ENCODE results near the gene KATNAL2.

The KATNAL2 gene

DNA sequence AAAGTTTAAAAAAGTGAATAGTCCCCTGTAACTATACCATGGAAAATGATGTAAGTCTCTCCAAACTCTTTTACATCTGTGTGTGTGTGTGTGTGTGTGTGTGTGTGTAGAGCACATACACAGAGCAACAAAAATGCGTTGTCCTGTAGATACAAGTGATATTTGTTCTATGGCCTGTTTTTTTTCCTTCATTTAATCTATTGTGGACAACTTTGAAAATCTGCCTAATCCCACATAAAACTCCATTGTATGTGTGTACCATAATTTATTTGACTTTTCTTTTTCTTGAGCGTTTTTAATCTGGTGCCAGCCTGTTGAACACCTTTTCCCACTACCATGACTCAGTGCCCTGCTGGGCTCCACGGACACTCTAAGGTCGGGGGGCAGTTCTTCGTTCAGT, 170.3 kb downstream of the KATNAL2 start:
- DNase-seq = no peak

DNA sequence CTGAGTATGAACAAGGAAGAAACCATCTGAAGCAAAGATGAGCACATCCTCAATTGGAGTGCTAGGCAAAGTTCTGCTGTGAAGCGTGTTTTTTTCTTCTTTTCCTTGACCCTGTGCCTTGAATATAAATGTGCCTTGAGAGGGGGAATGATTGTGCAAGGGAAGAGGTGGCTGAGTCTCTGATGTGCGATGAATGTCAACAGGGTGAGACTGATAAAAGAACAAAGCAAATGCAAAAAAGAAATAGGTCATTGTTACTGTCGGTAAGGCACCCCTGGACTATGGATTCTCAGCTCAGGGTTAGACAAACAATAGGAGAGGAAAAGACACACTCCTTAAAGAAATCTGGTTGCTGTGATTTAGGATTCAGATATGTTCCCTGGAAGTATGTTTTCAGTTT, 178.4 kb downstream of the KATNAL2 start:
- in situ Hi-C loops (cut with MboI; ENCODE audit: low pct_unique_long_range_greater_than_20kb, low sequenced_read_pairs) = no loop called here

More for the DNA sequence above, 170.3 kb downstream of the KATNAL2 start:
- in situ Hi-C loops (cut with MboI; ENCODE audit: low pct_unique_long_range_greater_than_20kb, low sequenced_read_pairs) = no loop called here

GRCh38 chr18:47100212-47100831, 182.9 kb downstream of the KATNAL2 start:
- in situ Hi-C loops (cut with MboI; ENCODE audit: low pct_unique_long_range_greater_than_20kb, low sequenced_read_pairs) = no loop called here
- peak; percentile 63 for DNase-seq

More for the DNA sequence above, 178.4 kb downstream of the KATNAL2 start:
- no peak for DNase-seq

DNA sequence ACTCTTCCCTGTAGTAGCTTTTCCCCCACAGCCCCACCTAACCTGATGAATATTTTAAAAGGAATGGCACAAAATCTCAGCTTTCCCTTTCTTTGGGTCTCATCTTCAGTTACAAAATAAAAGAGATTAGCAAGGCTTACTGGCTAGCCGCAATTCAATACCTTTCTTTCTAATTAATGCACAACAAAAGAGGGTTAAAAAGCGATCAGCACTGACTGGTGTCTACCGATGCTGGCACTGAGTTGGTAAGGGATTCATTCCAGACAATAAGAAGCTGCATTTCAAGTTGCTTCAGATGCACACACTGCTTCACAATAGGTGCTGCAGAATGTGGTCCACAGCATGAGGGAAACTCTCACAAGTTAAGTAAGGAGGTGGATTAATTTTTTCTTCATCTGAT, 191.0 kb downstream of the KATNAL2 start:
- no peak for DNase-seq
- in situ Hi-C loops (cut with MboI; ENCODE audit: low pct_unique_long_range_greater_than_20kb, low sequenced_read_pairs) = no loop called here

- in situ Hi-C loops (cut with MboI; ENCODE audit: low pct_unique_long_range_greater_than_20kb, low sequenced_read_pairs) = no loop called here
- DNase-seq = no peak
Measured at GRCh38 chr18:47108998-47109405, 191.6 kb downstream of the KATNAL2 start.

GRCh38 chr18:47109720-47110119, 192.3 kb downstream of the KATNAL2 start:
- no peak for DNase-seq
- in situ Hi-C loops (cut with MboI; ENCODE audit: low pct_unique_long_range_greater_than_20kb, low sequenced_read_pairs) = no loop called here

GRCh38 chr18:47110492-47111274, 193.3 kb downstream of the KATNAL2 start:
- in situ Hi-C loops (cut with MboI; ENCODE audit: low pct_unique_long_range_greater_than_20kb, low sequenced_read_pairs) = no loop called here
- DNase-seq = no peak

GRCh38 chr18:47113796-47114540, 196.6 kb downstream of the KATNAL2 start:
- in situ Hi-C loops (cut with MboI; ENCODE audit: low pct_unique_long_range_greater_than_20kb, low sequenced_read_pairs) = no loop called here
- no peak for DNase-seq

GRCh38 chr18:47115205-47115604, 197.8 kb downstream of the KATNAL2 start:
- in situ Hi-C loops (cut with MboI; ENCODE audit: low pct_unique_long_range_greater_than_20kb, low sequenced_read_pairs) = no loop called here
- DNase-seq = no peak

DNA sequence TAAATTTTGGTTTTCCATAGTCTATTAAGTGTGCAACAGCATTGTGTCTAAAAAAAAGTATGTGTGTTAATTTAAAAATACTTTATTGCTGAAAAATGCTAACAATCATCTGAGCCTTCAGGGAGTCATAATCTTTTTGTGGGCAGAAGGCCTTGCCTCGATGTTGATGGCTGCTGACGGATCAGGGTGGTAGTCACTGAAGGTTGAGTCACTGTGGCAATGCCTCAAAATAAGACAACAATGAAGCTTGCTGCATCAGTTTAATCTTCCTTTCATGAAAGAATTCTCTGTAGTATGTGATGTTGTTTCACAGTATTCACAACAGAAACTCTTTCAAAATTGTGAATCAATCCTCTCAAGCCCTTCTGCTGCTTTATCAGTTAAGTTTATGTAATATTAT, 201.6 kb downstream of the KATNAL2 start:
- in situ Hi-C loops (cut with MboI; ENCODE audit: low pct_unique_long_range_greater_than_20kb, low sequenced_read_pairs) = no loop called here

DNA sequence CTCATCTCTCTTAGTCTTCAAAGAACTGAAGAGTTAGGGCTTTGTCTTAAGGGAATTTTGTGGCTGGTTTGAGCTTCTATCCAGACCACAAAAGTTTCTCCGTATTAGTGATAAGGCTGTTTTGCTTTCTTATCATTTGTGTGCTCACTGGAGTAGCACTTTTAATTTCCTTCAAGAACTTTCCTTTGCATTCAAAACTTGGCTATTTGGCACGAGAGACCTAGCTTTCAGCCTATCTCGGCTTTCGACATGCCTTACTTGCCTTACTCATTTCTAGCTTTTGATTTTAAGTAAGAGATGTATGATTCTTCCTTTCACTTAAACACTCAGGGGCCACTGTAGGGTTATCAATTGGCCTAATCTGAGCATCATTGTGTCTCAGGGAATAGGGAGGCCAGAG, 203.0 kb downstream of the KATNAL2 start:
- in situ Hi-C loops (cut with MboI; ENCODE audit: low pct_unique_long_range_greater_than_20kb, low sequenced_read_pairs) = no loop called here
- DNase-seq = no peak

More for the DNA sequence above, 201.6 kb downstream of the KATNAL2 start:
- DNase-seq = no peak

- no peak for DNase-seq
- in situ Hi-C loops (cut with MboI; ENCODE audit: low pct_unique_long_range_greater_than_20kb, low sequenced_read_pairs) = no loop called here
Measured at GRCh38 chr18:47121146-47121545, 203.7 kb downstream of the KATNAL2 start.

DNA sequence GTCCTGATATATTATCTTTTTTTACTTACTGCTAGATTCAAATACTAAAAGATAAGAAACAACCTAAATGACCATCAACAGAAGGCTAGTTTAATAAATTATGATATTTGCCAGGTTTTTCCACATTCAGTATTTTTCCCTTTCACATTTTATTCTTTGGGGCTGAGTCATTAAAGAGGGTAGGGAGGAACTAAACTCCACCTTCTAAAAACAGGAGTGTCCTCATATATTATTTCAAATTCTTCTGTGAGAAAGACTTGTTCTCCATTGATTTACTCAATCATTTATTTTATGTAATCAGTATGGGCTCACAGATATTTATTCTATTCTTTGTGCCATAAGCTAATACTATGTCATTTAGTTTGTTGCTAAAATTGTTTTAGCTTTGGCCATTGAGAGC, 223.9 kb downstream of the KATNAL2 start:
- in situ Hi-C loops (cut with MboI; ENCODE audit: low pct_unique_long_range_greater_than_20kb, low sequenced_read_pairs) = no loop called here
- DNase-seq = no peak

- in situ Hi-C loops (cut with MboI; ENCODE audit: low pct_unique_long_range_greater_than_20kb, low sequenced_read_pairs) = no loop called here
Measured at GRCh38 chr18:47143153-47143552, 225.8 kb downstream of the KATNAL2 start.

DNA sequence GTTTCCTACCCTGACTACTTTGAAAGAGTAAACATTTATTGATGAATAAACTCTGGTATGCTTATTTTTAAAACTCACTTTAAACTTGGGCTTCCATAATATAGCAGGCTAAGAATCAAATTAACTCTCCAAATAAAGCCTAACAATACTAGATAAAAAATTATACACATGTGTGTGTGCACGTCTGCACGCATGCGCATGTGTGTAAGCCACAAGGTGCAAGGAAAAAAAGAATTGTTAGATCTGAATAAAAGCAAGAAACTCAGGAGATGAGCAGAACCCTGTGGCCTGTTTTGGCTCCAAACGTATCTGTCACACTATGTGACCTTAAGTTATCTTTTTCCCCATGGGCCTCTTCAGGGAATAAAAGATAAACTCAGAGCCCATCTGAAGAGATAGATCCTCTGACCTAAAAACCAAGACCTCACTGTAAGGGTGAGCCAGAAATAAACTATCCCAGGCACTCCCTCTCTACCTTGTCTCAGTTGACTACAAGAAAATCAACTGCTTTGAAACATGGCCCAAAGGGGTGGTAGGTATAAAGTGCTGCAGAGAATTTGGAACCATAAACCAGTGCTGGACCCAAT, 226.6 kb downstream of the KATNAL2 start:
- DNase-seq = no peak
- in situ Hi-C loops (cut with MboI; ENCODE audit: low pct_unique_long_range_greater_than_20kb, low sequenced_read_pairs) = no loop called here

More at GRCh38 chr18:47143153-47143552, 225.8 kb downstream of the KATNAL2 start:
- DNase-seq = no peak

DNA sequence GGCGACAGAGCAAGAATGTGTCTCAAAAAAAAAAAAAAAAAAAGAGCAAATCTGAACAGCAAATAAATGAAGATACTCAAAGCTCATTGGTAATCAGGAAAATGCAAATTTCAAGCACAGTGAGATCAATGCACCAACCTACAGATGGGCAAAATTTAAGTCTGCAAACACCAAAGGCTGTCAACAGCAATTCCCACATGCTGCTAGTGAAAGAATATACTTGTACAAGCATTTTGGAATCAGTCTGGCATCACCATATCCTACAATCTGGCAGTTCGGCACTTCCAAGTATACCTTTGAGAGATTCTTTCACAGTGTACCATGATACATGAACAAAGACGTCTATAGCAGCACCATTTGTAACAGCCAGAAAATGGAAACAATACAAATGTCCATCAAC, 228.8 kb downstream of the KATNAL2 start:
- DNase-seq = no peak
- in situ Hi-C loops (cut with MboI; ENCODE audit: low pct_unique_long_range_greater_than_20kb, low sequenced_read_pairs) = no loop called here

DNA sequence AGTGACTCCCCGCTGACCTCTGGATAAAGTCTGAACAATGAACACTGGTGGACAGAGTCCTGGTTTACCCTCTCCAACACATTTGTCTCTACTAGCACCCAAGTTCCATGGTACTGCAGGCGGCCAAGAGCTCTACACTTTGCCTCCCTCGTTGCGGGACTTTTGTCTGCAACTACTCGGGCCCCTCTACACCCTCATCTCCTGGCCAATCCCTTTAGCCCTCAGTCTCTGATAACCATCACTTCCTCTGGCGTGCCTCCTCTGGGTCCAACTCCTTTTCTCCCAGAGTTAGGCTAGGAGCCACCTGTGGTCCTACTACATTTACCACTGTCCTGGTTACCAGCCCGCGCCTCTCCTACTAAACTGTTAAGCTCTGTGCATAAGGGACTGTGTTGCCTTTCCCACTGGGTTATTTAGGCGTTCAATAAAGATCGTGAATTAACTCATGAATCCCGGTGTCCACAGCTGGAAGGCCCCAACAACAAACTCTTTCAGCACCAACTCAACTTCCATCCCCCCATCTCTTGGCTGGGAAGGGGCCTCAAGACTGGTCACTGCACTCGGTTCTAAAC, 232.1 kb downstream of the KATNAL2 start:
- DNase-seq = no peak
- in situ Hi-C loops (cut with MboI; ENCODE audit: low pct_unique_long_range_greater_than_20kb, low sequenced_read_pairs) = no loop called here

GRCh38 chr18:47150029-47150823, 232.8 kb downstream of the KATNAL2 start, which contains the start of gene HDHD2:
Gene HDHD2, minus strand, starts transcription at chr18:47150500. Its CDS starts 14,061 bp downstream, at chr18:47136439.
- DNase-seq = peak; percentile 85
- in situ Hi-C loops (cut with MboI; ENCODE audit: low pct_unique_long_range_greater_than_20kb, low sequenced_read_pairs) = no loop called here

Data from KBM-7 (cell line).